HEK293 (cell line): ENCODE results near the gene TRPC4.

ENCODE experiments used
- CTCF ChIA-PET: fragments of 350-600 bp; formaldehyde crosslinking; extraction: SDS; loops from one replicate; lab custom pipeline; 2021; ENCODE audit warnings: antibody characterized with exemption; lab: Yijun Ruan, JAX
- POLR2A ChIA-PET: fragments of 300-600 bp; formaldehyde crosslinking; extraction: SDS; loops from one replicate; lab custom pipeline; 2020; ENCODE audit warnings: antibody characterized with exemption, inconsistent platforms; lab: Yijun Ruan, JAX
- H3K27ac ChIP-seq: fragments of 200-500 bp; sonication (Bioruptor generic); 2 replicates; pipeline ENCODE4 v1.5.1; 2014; ENCODE audit warnings: low read depth, low read length, control low read depth, inconsistent platforms; ENCODE audit errors: extremely low read depth
- H3K36me3 ChIP-seq, 2 experiments: fragments of 200-500 bp in 1 of 2; sonication (Bioruptor generic) in 1 of 2; 1 replicate in 1 of 2; 2 replicates in 1 of 2; pipeline ENCODE4 v1.5.1; 2014 to 2017; ENCODE audit warnings: inconsistent platforms in 2 of 2, low read length in 2 of 2; ENCODE audit not compliant: control insufficient read depth in 2 of 2, insufficient read depth in 1 of 2
- H3K4me1 ChIP-seq: fragments of 200-500 bp; sonication (Bioruptor generic); 2 replicates; pipeline ENCODE4 v1.5.1; 2014; ENCODE audit warnings: mild to moderate bottlenecking, low read length, inconsistent platforms; ENCODE audit not compliant: control insufficient read depth, insufficient read depth
- H3K4me3 ChIP-seq: 2 replicates; pipeline ENCODE4 v1.5.1; 2011; ENCODE audit warnings: low read depth, mild to moderate bottlenecking, control low read depth, low read length, moderate library complexity
- H3K9me3 ChIP-seq: fragments of 200-500 bp; sonication (Bioruptor generic); 2 replicates; pipeline ENCODE4 v1.5.1; 2014; ENCODE audit warnings: low read depth, low read length, inconsistent platforms; ENCODE audit not compliant: control insufficient read depth, insufficient read depth
- FEZF1 ChIP-seq: fragments of 450-650 bp; formaldehyde crosslinking; IDR thresholded peaks from 2 replicates; pipeline ENCODE4 v1.5.1; 2016; ENCODE audit warnings: missing biosample characterization, missing genetic modification characterization
- GLI2 ChIP-seq: fragments of 450-650 bp; formaldehyde crosslinking; IDR thresholded peaks from 2 replicates; pipeline ENCODE4; 2017; ENCODE audit warnings: missing biosample characterization, missing genetic modification characterization, low read depth, borderline replicate concordance
- HOXD13 ChIP-seq: sonication (generic); formaldehyde crosslinking; IDR thresholded peaks from 2 replicates; pipeline ENCODE4 v1.8.0; 2022; ENCODE audit warnings: missing genetic modification reagents, borderline replicate concordance
- KLF16 ChIP-seq: fragments of 450-650 bp; formaldehyde crosslinking; IDR thresholded peaks from 2 replicates; pipeline ENCODE4 v1.5.1; 2017; ENCODE audit warnings: missing biosample characterization, missing genetic modification characterization
- KLF9 ChIP-seq: fragments of 450-650 bp; formaldehyde crosslinking; IDR thresholded peaks from 2 replicates; pipeline ENCODE4 v1.5.1; 2016; ENCODE audit warnings: missing biosample characterization, missing genetic modification characterization, low read depth
- OVOL3 ChIP-seq: fragments of 450-650 bp; formaldehyde crosslinking; IDR thresholded peaks from 2 replicates; pipeline ENCODE4 v1.5.1; 2016; ENCODE audit warnings: missing biosample characterization, missing genetic modification characterization
- SP7 ChIP-seq: fragments of 450-650 bp; formaldehyde crosslinking; IDR thresholded peaks from 2 replicates; pipeline ENCODE4 v1.5.1; 2016; ENCODE audit warnings: missing biosample characterization, missing genetic modification characterization
- TRIM28 ChIP-seq: IDR thresholded peaks from 2 replicates; pipeline ENCODE4 v1.6.1; 2011; ENCODE audit warnings: low read length, control low read depth, borderline replicate concordance
- ZBTB17 ChIP-seq: fragments of 450-650 bp; formaldehyde crosslinking; IDR thresholded peaks from 2 replicates; pipeline ENCODE4 v1.5.1; 2016; ENCODE audit warnings: missing biosample characterization, missing genetic modification characterization
- ZFP3 ChIP-seq: fragments of 450-650 bp; formaldehyde crosslinking; IDR thresholded peaks from 2 replicates; pipeline ENCODE4 v1.5.1; 2016; ENCODE audit warnings: low read depth, missing biosample characterization, missing genetic modification characterization
- ZNF138 ChIP-seq: fragments of 450-650 bp; formaldehyde crosslinking; IDR thresholded peaks from 2 replicates; pipeline ENCODE4 v1.5.1; 2016; ENCODE audit warnings: missing biosample characterization, missing genetic modification characterization, borderline replicate concordance
- ZNF266 ChIP-seq: fragments of 450-650 bp; formaldehyde crosslinking; IDR thresholded peaks from 2 replicates; pipeline ENCODE4 v1.5.1; 2016; ENCODE audit warnings: missing biosample characterization, missing genetic modification characterization, low read depth
- ZNF302 ChIP-seq: fragments of 450-650 bp; formaldehyde crosslinking; IDR thresholded peaks from 2 replicates; pipeline ENCODE4 v1.5.1; 2016; ENCODE audit warnings: missing biosample characterization, missing genetic modification characterization, low read depth
- ZNF341 ChIP-seq: fragments of 450-650 bp; formaldehyde crosslinking; IDR thresholded peaks from 2 replicates; pipeline ENCODE4; 2016; ENCODE audit warnings: low read depth, missing biosample characterization, missing genetic modification characterization
- ZNF423 ChIP-seq: fragments of 450-650 bp; formaldehyde crosslinking; IDR thresholded peaks from 2 replicates; pipeline ENCODE4 v1.5.1; 2016; ENCODE audit warnings: missing biosample characterization, missing genetic modification characterization
- ZNF48 ChIP-seq: fragments of 450-650 bp; formaldehyde crosslinking; IDR thresholded peaks from 2 replicates; pipeline ENCODE4 v1.5.1; 2016; ENCODE audit warnings: missing biosample characterization, missing genetic modification characterization
- ZNF544 ChIP-seq: fragments of 450-650 bp; formaldehyde crosslinking; IDR thresholded peaks from 2 replicates; pipeline ENCODE4 v1.5.0; 2017; ENCODE audit warnings: missing biosample characterization, missing genetic modification characterization
- ZNF548 ChIP-seq: fragments of 450-650 bp; formaldehyde crosslinking; IDR thresholded peaks from 2 replicates; pipeline ENCODE4 v1.5.1; 2016; ENCODE audit warnings: missing biosample characterization, missing genetic modification characterization
- ZNF596 ChIP-seq: fragments of 450-650 bp; IDR thresholded peaks from 2 replicates; pipeline ENCODE4 v1.5.0; 2018; ENCODE audit warnings: missing biosample characterization, mild to moderate bottlenecking, missing genetic modification characterization, moderate library complexity
- ZNF629 ChIP-seq: fragments of 450-650 bp; formaldehyde crosslinking; IDR thresholded peaks from 2 replicates; pipeline ENCODE4 v1.5.1; 2017; ENCODE audit warnings: missing biosample characterization, missing genetic modification characterization
- ZNF654 ChIP-seq: fragments of 450-650 bp; formaldehyde crosslinking; IDR thresholded peaks from 2 replicates; pipeline ENCODE4 v1.5.1; 2016; ENCODE audit warnings: low read depth, missing biosample characterization, missing genetic modification characterization
- ZNF664 ChIP-seq: fragments of 450-650 bp; formaldehyde crosslinking; IDR thresholded peaks from 2 replicates; pipeline ENCODE4 v1.5.1; 2016; ENCODE audit warnings: missing biosample characterization, missing genetic modification characterization
- ZNF792 ChIP-seq: fragments of 450-650 bp; formaldehyde crosslinking; IDR thresholded peaks from 2 replicates; pipeline ENCODE4 v1.5.1; 2016; ENCODE audit warnings: missing biosample characterization, missing genetic modification characterization
- TF ChIP-seq, protein P1 (sequence below): fragments of 450-650 bp; formaldehyde crosslinking; IDR thresholded peaks from 2 replicates; pipeline ENCODE4; 2016; ENCODE audit warnings: missing biosample characterization, missing genetic modification characterization
- TF ChIP-seq, protein P2 (sequence below): fragments of 450-650 bp; formaldehyde crosslinking; IDR thresholded peaks from 2 replicates; pipeline ENCODE4 v1.5.1; 2017; ENCODE audit warnings: missing biosample characterization, missing genetic modification characterization

TRPC4 gene

DNA sequence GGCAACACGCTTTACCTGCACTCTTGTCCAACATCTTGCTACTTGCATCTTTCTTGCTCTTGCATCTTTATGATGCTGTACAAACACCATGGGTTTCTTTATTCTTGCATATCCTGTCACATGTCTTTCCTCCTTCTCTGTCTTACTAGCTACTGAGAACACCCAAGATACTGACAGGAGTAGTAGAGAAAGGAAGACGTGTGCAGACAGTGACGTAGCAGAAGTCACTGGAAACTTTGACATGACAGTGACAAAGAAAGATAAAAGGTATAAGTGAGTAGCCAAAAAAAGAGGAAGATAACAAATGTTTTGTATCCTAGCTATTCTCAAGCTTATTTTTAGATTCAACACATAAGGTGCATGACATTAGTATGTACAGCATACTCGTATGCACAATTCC, 34.2 kb downstream of the TRPC4 start:
- no peaks in the 10 kb centered on the region for H3K9me3 ChIP-seq
- POLR2A ChIA-PET = no interaction called here
- H3K27ac ChIP-seq = no peak overlapping the region
- H3K36me3 ChIP-seq = no peaks in the 10 kb centered on the region
- TF ChIP-seq KLF9 = no peak
- TF ChIP-seq ZNF544 (tag by site-specific recombination) = no peak
- TF ChIP-seq ZFP3 (tag by site-specific recombination) = no peak
- no peak for TF ChIP-seq ZNF48 (tag by site-specific recombination)
- no peak for TF ChIP-seq ZNF664
- no peak for TF ChIP-seq ZNF792 (tag by site-specific recombination)
- TF ChIP-seq, protein P1, sequence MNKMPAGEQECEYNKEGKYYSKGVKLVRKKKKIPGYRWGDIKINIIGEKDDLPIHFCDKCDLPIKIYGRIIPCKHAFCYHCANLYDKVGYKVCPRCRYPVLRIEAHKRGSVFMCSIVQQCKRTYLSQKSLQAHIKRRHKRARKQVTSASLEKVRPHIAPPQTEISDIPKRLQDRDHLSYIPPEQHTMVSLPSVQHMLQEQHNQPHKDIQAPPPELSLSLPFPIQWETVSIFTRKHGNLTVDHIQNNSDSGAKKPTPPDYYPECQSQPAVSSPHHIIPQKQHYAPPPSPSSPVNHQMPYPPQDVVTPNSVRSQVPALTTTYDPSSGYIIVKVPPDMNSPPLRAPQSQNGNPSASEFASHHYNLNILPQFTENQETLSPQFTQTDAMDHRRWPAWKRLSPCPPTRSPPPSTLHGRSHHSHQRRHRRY = no peak
- TF ChIP-seq GLI2 = no peak
- TF ChIP-seq ZNF341 = no peak
- TF ChIP-seq ZNF654 = no peak
- CTCF ChIA-PET = no interaction called here
- H3K4me3 ChIP-seq = no peak overlapping the region
- no peaks in the 10 kb centered on the region for H3K4me1 ChIP-seq

DNA sequence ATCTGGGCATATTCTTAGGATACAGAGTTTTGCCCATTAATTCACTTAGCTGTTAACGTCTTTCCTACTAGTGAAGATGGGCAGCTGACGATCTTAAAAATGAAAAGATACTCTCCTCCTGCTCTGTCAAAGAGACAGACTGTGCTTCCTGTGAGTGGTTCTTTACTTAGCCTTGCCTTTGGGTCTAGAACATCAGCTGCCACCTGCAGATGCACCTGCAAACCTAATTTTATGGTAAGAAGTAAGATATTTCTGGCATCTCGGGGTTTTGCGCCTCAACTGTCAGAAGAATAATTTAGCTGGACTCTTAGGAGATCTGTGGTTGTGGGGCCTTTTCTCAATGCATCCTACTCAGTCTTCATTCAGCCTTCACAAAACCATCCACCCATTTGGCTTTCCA, 36.2 kb downstream of the TRPC4 start:
- no peaks in the 10 kb centered on the region for H3K9me3 ChIP-seq
- H3K4me1 ChIP-seq = no peaks in the 10 kb centered on the region
- no peak overlapping the region for H3K27ac ChIP-seq
- ChIA-PET CTCF (interaction anchor here (0.6 kb wide), 1 partner anchor 17 kb away, joined by 4 read pairs; no protein-coding TSS in a partner anchor), POLR2A (no interaction called here)
- TF ChIP-seq ZNF548 (tag by site-specific recombination) (no peak), ZNF596 (no peak), FEZF1 (no peak), HOXD13 (CRISPR knock-in tag) (no peak)
- no peaks in the 10 kb centered on the region for H3K36me3 ChIP-seq
- H3K4me3 ChIP-seq = no peak overlapping the region

DNA sequence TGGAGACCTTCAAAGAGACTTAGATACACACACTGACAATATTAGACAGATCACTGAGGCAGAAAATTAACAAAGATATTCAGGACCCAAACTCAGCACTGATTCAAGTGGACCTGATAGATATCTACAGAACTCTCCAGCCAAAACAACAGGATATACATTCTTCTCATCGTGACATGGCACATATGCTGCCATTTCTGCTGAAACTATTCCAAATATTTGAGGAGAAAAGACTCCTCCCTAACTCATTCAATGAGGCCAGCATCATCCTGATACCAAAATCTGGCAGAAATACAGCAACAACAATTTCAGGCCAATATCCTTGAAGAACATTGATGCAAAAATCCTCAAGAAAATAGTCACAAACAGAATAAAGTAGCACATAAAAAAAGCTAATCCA, 53.3 kb downstream of the TRPC4 start:
- TF ChIP-seq ZNF138 (no peak), SP7 (no peak), KLF16 (tag by site-specific recombination) (no peak), TRIM28 (no peak), ZNF629 (tag by site-specific recombination) (no peak), ZNF423 (tag by site-specific recombination) (no peak), ZBTB17 (tag by site-specific recombination) (no peak), ZNF266 (tag by site-specific recombination) (no peak), ZNF302 (tag by site-specific recombination) (no peak), OVOL3 (tag by site-specific recombination) (no peak)
- TF ChIP-seq, protein P2, sequence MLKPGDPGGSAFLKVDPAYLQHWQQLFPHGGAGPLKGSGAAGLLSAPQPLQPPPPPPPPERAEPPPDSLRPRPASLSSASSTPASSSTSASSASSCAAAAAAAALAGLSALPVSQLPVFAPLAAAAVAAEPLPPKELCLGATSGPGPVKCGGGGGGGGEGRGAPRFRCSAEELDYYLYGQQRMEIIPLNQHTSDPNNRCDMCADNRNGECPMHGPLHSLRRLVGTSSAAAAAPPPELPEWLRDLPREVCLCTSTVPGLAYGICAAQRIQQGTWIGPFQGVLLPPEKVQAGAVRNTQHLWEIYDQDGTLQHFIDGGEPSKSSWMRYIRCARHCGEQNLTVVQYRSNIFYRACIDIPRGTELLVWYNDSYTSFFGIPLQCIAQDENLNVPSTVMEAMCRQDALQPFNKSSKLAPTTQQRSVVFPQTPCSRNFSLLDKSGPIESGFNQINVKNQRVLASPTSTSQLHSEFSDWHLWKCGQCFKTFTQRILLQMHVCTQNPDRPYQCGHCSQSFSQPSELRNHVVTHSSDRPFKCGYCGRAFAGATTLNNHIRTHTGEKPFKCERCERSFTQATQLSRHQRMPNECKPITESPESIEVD (tag by site-specific recombination) = no peak
- H3K4me3 ChIP-seq = no peak overlapping the region
- H3K4me1 ChIP-seq = no peaks in the 10 kb centered on the region
- CTCF ChIA-PET = no interaction called here
- H3K9me3 ChIP-seq = no peaks in the 10 kb centered on the region; the same call in 1 of the 2 replicates
- H3K36me3 ChIP-seq = no peaks in the 10 kb centered on the region
- no peak overlapping the region for H3K27ac ChIP-seq
- POLR2A ChIA-PET = no interaction called here
